ENCODE measurements around the gene NPAT.

DNA sequence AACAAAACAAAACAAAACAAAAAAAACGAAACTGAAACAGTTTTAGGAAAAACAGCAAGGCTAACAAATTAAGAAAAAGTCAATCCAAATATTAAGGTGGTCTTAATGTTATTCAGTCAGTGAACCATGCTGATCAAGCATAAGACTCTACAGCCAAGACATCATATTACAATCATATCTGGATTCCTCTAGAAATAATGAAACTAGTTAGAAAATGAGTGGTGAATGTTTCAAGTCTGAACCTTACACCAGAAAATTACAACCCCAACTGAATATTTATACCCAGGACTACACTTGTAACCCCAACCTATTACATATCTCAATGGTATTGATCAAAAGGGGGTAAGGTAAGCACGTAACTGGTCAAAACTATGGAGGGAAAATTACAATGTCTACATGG lies 52.3 kb downstream of the NPAT start:
- TF ChIP-seq, protein P1, sequence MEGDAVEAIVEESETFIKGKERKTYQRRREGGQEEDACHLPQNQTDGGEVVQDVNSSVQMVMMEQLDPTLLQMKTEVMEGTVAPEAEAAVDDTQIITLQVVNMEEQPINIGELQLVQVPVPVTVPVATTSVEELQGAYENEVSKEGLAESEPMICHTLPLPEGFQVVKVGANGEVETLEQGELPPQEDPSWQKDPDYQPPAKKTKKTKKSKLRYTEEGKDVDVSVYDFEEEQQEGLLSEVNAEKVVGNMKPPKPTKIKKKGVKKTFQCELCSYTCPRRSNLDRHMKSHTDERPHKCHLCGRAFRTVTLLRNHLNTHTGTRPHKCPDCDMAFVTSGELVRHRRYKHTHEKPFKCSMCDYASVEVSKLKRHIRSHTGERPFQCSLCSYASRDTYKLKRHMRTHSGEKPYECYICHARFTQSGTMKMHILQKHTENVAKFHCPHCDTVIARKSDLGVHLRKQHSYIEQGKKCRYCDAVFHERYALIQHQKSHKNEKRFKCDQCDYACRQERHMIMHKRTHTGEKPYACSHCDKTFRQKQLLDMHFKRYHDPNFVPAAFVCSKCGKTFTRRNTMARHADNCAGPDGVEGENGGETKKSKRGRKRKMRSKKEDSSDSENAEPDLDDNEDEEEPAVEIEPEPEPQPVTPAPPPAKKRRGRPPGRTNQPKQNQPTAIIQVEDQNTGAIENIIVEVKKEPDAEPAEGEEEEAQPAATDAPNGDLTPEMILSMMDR (IDR thresholded peaks at IDR 0.05): no peak
- no peak for TF ChIP-seq EZH2 (IDR thresholded peaks at IDR 0.05)

Data from neural progenitor cell (in vitro differentiated cells).